HEK293 (cell line): ENCODE results near the gene BTBD10.

Source experiments
- CTCF ChIA-PET: fragments of 350-600 bp; formaldehyde crosslinking; extraction: SDS; loops from one replicate; lab custom pipeline; 2021; ENCODE audit warnings: antibody characterized with exemption; lab: Yijun Ruan, JAX
- POLR2A ChIA-PET: fragments of 300-600 bp; formaldehyde crosslinking; extraction: SDS; loops from one replicate; lab custom pipeline; 2020; ENCODE audit warnings: antibody characterized with exemption, inconsistent platforms; lab: Yijun Ruan, JAX
- H3K27ac ChIP-seq: fragments of 200-500 bp; sonication (Bioruptor generic); 2 replicates; pipeline ENCODE4 v1.5.1; 2014; ENCODE audit warnings: low read depth, low read length, control low read depth, inconsistent platforms; ENCODE audit errors: extremely low read depth
- H3K36me3 ChIP-seq, 2 experiments: fragments of 200-500 bp in 1 of 2; sonication (Bioruptor generic) in 1 of 2; 1 replicate in 1 of 2; 2 replicates in 1 of 2; pipeline ENCODE4 v1.5.1; 2014 to 2017; ENCODE audit warnings: inconsistent platforms in 2 of 2, low read length in 2 of 2; ENCODE audit not compliant: control insufficient read depth in 2 of 2, insufficient read depth in 1 of 2
- H3K4me1 ChIP-seq: fragments of 200-500 bp; sonication (Bioruptor generic); 2 replicates; pipeline ENCODE4 v1.5.1; 2014; ENCODE audit warnings: mild to moderate bottlenecking, low read length, inconsistent platforms; ENCODE audit not compliant: control insufficient read depth, insufficient read depth
- H3K4me3 ChIP-seq: 2 replicates; pipeline ENCODE4 v1.5.1; 2011; ENCODE audit warnings: low read depth, mild to moderate bottlenecking, control low read depth, low read length, moderate library complexity
- H3K9me3 ChIP-seq: fragments of 200-500 bp; sonication (Bioruptor generic); 2 replicates; pipeline ENCODE4 v1.5.1; 2014; ENCODE audit warnings: low read depth, low read length, inconsistent platforms; ENCODE audit not compliant: control insufficient read depth, insufficient read depth
- GLI2 ChIP-seq: fragments of 450-650 bp; formaldehyde crosslinking; IDR thresholded peaks from 2 replicates; pipeline ENCODE4; 2017; ENCODE audit warnings: missing biosample characterization, missing genetic modification characterization, low read depth, borderline replicate concordance
- KLF7 ChIP-seq: fragments of 450-650 bp; formaldehyde crosslinking; IDR thresholded peaks from 2 replicates; pipeline ENCODE4 v1.5.1; 2016; ENCODE audit warnings: missing biosample characterization, missing genetic modification characterization, borderline replicate concordance
- KLF9 ChIP-seq: fragments of 450-650 bp; formaldehyde crosslinking; IDR thresholded peaks from 2 replicates; pipeline ENCODE4 v1.5.1; 2016; ENCODE audit warnings: missing biosample characterization, missing genetic modification characterization, low read depth
- OSR2 ChIP-seq: fragments of 450-650 bp; formaldehyde crosslinking; IDR thresholded peaks from 2 replicates; pipeline ENCODE4 v1.5.1; 2016; ENCODE audit warnings: missing biosample characterization, missing genetic modification characterization
- TRIM28 ChIP-seq: IDR thresholded peaks from 2 replicates; pipeline ENCODE4 v1.6.1; 2011; ENCODE audit warnings: low read length, control low read depth, borderline replicate concordance
- ZBTB17 ChIP-seq: fragments of 450-650 bp; formaldehyde crosslinking; IDR thresholded peaks from 2 replicates; pipeline ENCODE4 v1.5.1; 2016; ENCODE audit warnings: missing biosample characterization, missing genetic modification characterization
- ZEB2 ChIP-seq: fragments of 450-650 bp; formaldehyde crosslinking; IDR thresholded peaks from 2 replicates; pipeline ENCODE4 v1.5.1; 2016; ENCODE audit warnings: missing biosample characterization, missing genetic modification characterization
- ZFP3 ChIP-seq: fragments of 450-650 bp; formaldehyde crosslinking; IDR thresholded peaks from 2 replicates; pipeline ENCODE4 v1.5.1; 2016; ENCODE audit warnings: low read depth, missing biosample characterization, missing genetic modification characterization
- ZNF112 ChIP-seq: fragments of 450-650 bp; formaldehyde crosslinking; IDR thresholded peaks from 2 replicates; pipeline ENCODE4 v1.5.0; 2017; ENCODE audit warnings: missing biosample characterization, missing genetic modification characterization
- ZNF121 ChIP-seq: fragments of 450-650 bp; formaldehyde crosslinking; IDR thresholded peaks from 2 replicates; pipeline ENCODE4 v1.5.1; 2016; ENCODE audit warnings: missing biosample characterization, missing genetic modification characterization
- ZNF138 ChIP-seq: fragments of 450-650 bp; formaldehyde crosslinking; IDR thresholded peaks from 2 replicates; pipeline ENCODE4 v1.5.1; 2016; ENCODE audit warnings: missing biosample characterization, missing genetic modification characterization, borderline replicate concordance
- ZNF146 ChIP-seq: fragments of 450-650 bp; formaldehyde crosslinking; IDR thresholded peaks from 2 replicates; pipeline ENCODE4 v1.5.1; 2016; ENCODE audit warnings: missing biosample characterization, missing genetic modification characterization
- ZNF157 ChIP-seq: fragments of 450-650 bp; formaldehyde crosslinking; IDR thresholded peaks from 2 replicates; pipeline ENCODE4 v1.5.1; 2016; ENCODE audit warnings: missing biosample characterization, missing genetic modification characterization
- ZNF169 ChIP-seq: fragments of 450-650 bp; formaldehyde crosslinking; IDR thresholded peaks from 2 replicates; pipeline ENCODE4 v1.5.1; 2016; ENCODE audit warnings: missing biosample characterization, missing genetic modification characterization
- ZNF174 ChIP-seq: fragments of 450-650 bp; formaldehyde crosslinking; IDR thresholded peaks from 2 replicates; pipeline ENCODE4 v1.5.0; 2017; ENCODE audit warnings: missing biosample characterization, mild to moderate bottlenecking, missing genetic modification characterization
- ZNF19 ChIP-seq: fragments of 450-650 bp; formaldehyde crosslinking; IDR thresholded peaks from 2 replicates; pipeline ENCODE4; 2016; ENCODE audit warnings: missing biosample characterization, missing genetic modification characterization, low read depth
- ZNF2 ChIP-seq: fragments of 450-650 bp; formaldehyde crosslinking; IDR thresholded peaks from 2 replicates; pipeline ENCODE4 v1.5.1; 2016; ENCODE audit warnings: missing biosample characterization, missing genetic modification characterization
- ZNF341 ChIP-seq: fragments of 450-650 bp; formaldehyde crosslinking; IDR thresholded peaks from 2 replicates; pipeline ENCODE4; 2016; ENCODE audit warnings: low read depth, missing biosample characterization, missing genetic modification characterization
- ZNF521 ChIP-seq: fragments of 450-650 bp; formaldehyde crosslinking; IDR thresholded peaks from 2 replicates; pipeline ENCODE4 v1.5.1; 2017; ENCODE audit warnings: missing biosample characterization, mild to moderate bottlenecking, missing genetic modification characterization
- ZNF624 ChIP-seq: fragments of 450-650 bp; formaldehyde crosslinking; IDR thresholded peaks from 2 replicates; pipeline ENCODE4 v1.5.1; 2017; ENCODE audit warnings: missing biosample characterization, missing genetic modification characterization
- ZNF654 ChIP-seq: fragments of 450-650 bp; formaldehyde crosslinking; IDR thresholded peaks from 2 replicates; pipeline ENCODE4 v1.5.1; 2016; ENCODE audit warnings: low read depth, missing biosample characterization, missing genetic modification characterization
- ZNF701 ChIP-seq: fragments of 450-650 bp; formaldehyde crosslinking; IDR thresholded peaks from 2 replicates; pipeline ENCODE4 v1.5.1; 2016; ENCODE audit warnings: missing biosample characterization, missing genetic modification characterization
- ZNF776 ChIP-seq: fragments of 450-650 bp; formaldehyde crosslinking; IDR thresholded peaks from 2 replicates; pipeline ENCODE4 v1.5.0; 2017; ENCODE audit warnings: missing biosample characterization, missing genetic modification characterization, borderline replicate concordance
- ZNF791 ChIP-seq: fragments of 450-650 bp; formaldehyde crosslinking; IDR thresholded peaks from 2 replicates; pipeline ENCODE4 v1.5.1; 2016; ENCODE audit warnings: missing biosample characterization, missing genetic modification characterization
- ZSCAN16 ChIP-seq: fragments of 450-650 bp; formaldehyde crosslinking; IDR thresholded peaks from 2 replicates; pipeline ENCODE4 v1.5.1; 2016; ENCODE audit warnings: missing biosample characterization, missing genetic modification characterization
- ZSCAN23 ChIP-seq: fragments of 450-650 bp; formaldehyde crosslinking; IDR thresholded peaks from 2 replicates; pipeline ENCODE4 v1.5.1; 2016; ENCODE audit warnings: missing biosample characterization, missing genetic modification characterization
- TF ChIP-seq, protein P1 (sequence below): fragments of 450-650 bp; formaldehyde crosslinking; IDR thresholded peaks from 2 replicates; pipeline ENCODE4 v1.5.1; 2016; ENCODE audit warnings: missing biosample characterization, missing genetic modification characterization
- TF ChIP-seq, protein P2 (sequence below): fragments of 450-650 bp; formaldehyde crosslinking; IDR thresholded peaks from 2 replicates; pipeline ENCODE4 v1.5.0; 2017; ENCODE audit warnings: missing biosample characterization, missing genetic modification characterization, borderline replicate concordance
- TF ChIP-seq, protein P3 (sequence below): fragments of 450-650 bp; IDR thresholded peaks from 2 replicates; pipeline ENCODE4 v1.5.1; 2018; ENCODE audit warnings: missing biosample characterization, missing genetic modification characterization
- TF ChIP-seq, protein P4 (sequence below): fragments of 450-650 bp; formaldehyde crosslinking; IDR thresholded peaks from 2 replicates; pipeline ENCODE4 v1.5.1; 2017; ENCODE audit warnings: missing biosample characterization, missing genetic modification characterization

BTBD10 gene

DNA sequence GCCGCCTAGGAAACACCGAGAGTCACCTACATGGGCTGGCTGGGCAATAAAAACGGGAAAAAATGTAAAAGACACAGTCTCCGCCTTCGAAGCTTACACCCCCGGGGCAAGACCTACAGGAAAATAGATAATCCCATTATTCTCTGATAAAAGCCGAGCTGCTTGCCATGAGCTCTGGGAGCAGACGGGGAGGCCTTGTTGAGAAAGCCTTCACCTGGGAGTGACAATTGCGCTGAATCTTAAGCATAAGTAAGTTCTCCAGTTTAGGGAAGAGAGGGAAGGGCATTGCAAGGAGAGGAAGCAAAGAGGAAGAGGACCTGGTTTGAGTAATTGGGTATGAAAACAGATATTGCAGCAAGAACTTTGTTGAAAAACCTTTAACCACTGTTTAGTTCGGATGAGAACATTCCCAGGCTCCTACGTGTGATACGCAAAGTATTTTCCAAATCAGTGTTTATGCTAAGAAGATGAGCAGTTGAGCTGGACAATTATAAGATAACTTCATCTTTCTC lies 813 bp upstream of the BTBD10 start (continued):
- TF ChIP-seq TRIM28: no peak
- TF ChIP-seq OSR2 (tag by site-specific recombination): no peak
- no peak for TF ChIP-seq ZEB2 (tag by site-specific recombination)
- no peak for TF ChIP-seq ZNF157 (tag by site-specific recombination)
- no peak for TF ChIP-seq ZNF701 (tag by site-specific recombination)
- TF ChIP-seq ZNF624: no peak
- TF ChIP-seq ZNF776 (tag by site-specific recombination): no peak

DNA sequence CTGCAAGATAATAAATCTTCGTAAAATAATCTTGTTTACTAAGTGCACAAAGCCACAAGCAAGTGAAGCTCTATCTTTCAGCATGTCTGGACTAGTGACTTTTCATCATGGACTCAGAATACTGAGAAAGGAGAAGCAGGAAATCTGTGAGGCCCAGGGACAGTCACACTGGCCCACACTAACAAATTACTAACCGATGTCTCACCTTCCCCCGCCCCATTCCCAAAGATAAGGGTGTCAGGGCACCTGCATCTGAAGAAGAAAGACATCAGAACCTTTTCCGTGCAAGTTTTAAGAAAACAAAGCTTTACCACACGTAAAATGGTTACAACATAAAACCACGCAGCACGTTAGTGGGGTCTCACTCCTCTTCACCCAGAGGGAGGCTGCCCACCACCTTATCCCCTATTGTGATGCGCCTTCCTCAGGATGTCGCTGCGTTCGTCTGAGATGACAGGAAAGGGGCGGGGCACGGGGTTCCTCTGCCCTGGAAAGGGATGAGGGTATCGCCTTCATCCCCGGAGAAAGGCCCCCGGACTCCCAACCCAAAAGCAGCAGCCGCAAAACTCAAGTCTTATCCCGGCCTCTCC lies 616 bp downstream of the BTBD10 start:
- H3K4me3 ChIP-seq: peak overlapping the region; percentile 99
- H3K4me1 ChIP-seq: no peaks in the 10 kb centered on the region
- no peak overlapping the region; the same call in 1 of the 2 replicates for H3K27ac ChIP-seq
- ChIA-PET POLR2A (interaction anchor here (0.6 to 1.4 kb wide), 21 partner anchors 7 to 960 kb away, joined by 3 to 10 read pairs (median 4); partner anchors contain the start of gene FAR1), CTCF (interaction anchor here (0.7 to 2.0 kb wide), 3 partner anchors 15 to 152 kb away, joined by 3 to 6 read pairs (median 3); no protein-coding TSS in a partner anchor)
- no peaks in the 10 kb centered on the region for H3K9me3 ChIP-seq
- peaks cover 0 to 5% of the 10 kb centered on the region in 2 experiments; a peak in 1 of 3 replicates for H3K36me3 ChIP-seq
- no peak for TF ChIP-seq KLF7 (tag by site-specific recombination)
- TF ChIP-seq ZFP3 (tag by site-specific recombination): no peak
- no peak for TF ChIP-seq ZNF174
- no peak for TF ChIP-seq ZSCAN16 (tag by site-specific recombination)
- no peak for TF ChIP-seq ZNF169 (tag by site-specific recombination)
- TF ChIP-seq ZNF791: no peak
- TF ChIP-seq, protein P1, sequence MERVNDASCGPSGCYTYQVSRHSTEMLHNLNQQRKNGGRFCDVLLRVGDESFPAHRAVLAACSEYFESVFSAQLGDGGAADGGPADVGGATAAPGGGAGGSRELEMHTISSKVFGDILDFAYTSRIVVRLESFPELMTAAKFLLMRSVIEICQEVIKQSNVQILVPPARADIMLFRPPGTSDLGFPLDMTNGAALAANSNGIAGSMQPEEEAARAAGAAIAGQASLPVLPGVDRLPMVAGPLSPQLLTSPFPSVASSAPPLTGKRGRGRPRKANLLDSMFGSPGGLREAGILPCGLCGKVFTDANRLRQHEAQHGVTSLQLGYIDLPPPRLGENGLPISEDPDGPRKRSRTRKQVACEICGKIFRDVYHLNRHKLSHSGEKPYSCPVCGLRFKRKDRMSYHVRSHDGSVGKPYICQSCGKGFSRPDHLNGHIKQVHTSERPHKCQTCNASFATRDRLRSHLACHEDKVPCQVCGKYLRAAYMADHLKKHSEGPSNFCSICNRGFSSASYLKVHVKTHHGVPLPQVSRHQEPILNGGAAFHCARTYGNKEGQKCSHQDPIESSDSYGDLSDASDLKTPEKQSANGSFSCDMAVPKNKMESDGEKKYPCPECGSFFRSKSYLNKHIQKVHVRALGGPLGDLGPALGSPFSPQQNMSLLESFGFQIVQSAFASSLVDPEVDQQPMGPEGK (tag by site-specific recombination): 0 out of 2 replicates have a peak, but pooled peaks have one; percentile 8
- no peak for TF ChIP-seq ZNF112 (tag by site-specific recombination)
- TF ChIP-seq, protein P2, sequence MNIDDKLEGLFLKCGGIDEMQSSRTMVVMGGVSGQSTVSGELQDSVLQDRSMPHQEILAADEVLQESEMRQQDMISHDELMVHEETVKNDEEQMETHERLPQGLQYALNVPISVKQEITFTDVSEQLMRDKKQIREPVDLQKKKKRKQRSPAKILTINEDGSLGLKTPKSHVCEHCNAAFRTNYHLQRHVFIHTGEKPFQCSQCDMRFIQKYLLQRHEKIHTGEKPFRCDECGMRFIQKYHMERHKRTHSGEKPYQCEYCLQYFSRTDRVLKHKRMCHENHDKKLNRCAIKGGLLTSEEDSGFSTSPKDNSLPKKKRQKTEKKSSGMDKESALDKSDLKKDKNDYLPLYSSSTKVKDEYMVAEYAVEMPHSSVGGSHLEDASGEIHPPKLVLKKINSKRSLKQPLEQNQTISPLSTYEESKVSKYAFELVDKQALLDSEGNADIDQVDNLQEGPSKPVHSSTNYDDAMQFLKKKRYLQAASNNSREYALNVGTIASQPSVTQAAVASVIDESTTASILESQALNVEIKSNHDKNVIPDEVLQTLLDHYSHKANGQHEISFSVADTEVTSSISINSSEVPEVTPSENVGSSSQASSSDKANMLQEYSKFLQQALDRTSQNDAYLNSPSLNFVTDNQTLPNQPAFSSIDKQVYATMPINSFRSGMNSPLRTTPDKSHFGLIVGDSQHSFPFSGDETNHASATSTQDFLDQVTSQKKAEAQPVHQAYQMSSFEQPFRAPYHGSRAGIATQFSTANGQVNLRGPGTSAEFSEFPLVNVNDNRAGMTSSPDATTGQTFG (tag by site-specific recombination): no peak
- TF ChIP-seq ZNF121 (tag by site-specific recombination): no peak
- TF ChIP-seq ZBTB17 (tag by site-specific recombination): no peak
- TF ChIP-seq GLI2 (tag by site-specific recombination): no peak
- TF ChIP-seq ZNF138: no peak
- TF ChIP-seq, protein P3, sequence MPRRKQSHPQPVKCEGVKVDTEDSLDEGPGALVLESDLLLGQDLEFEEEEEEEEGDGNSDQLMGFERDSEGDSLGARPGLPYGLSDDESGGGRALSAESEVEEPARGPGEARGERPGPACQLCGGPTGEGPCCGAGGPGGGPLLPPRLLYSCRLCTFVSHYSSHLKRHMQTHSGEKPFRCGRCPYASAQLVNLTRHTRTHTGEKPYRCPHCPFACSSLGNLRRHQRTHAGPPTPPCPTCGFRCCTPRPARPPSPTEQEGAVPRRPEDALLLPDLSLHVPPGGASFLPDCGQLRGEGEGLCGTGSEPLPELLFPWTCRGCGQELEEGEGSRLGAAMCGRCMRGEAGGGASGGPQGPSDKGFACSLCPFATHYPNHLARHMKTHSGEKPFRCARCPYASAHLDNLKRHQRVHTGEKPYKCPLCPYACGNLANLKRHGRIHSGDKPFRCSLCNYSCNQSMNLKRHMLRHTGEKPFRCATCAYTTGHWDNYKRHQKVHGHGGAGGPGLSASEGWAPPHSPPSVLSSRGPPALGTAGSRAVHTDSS (tag by site-specific recombination): peak; percentile 74
- TF ChIP-seq ZNF146 (tag by site-specific recombination): no peak
- no peak for TF ChIP-seq ZSCAN23 (tag by site-specific recombination)
- peak; percentile 40 for TF ChIP-seq KLF9 (tag by site-specific recombination)
- TF ChIP-seq ZNF341: no peak
- TF ChIP-seq ZNF654 (tag by site-specific recombination): no peak
- no peak for TF ChIP-seq ZNF19
- no peak for TF ChIP-seq ZNF2 (tag by site-specific recombination)
- TF ChIP-seq ZNF521 (tag by site-specific recombination): no peak
- TF ChIP-seq, protein P4, sequence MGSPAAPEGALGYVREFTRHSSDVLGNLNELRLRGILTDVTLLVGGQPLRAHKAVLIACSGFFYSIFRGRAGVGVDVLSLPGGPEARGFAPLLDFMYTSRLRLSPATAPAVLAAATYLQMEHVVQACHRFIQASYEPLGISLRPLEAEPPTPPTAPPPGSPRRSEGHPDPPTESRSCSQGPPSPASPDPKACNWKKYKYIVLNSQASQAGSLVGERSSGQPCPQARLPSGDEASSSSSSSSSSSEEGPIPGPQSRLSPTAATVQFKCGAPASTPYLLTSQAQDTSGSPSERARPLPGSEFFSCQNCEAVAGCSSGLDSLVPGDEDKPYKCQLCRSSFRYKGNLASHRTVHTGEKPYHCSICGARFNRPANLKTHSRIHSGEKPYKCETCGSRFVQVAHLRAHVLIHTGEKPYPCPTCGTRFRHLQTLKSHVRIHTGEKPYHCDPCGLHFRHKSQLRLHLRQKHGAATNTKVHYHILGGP (tag by site-specific recombination): no peak
